GM12878 (cell line): Measurements from ENCODE around the gene CASQ1.

Experiments
- CTCF ChIP-seq, 3 experiments: IDR thresholded peaks in 2 of 3; conservative IDR thresholded peaks in 1 of 3; 2 replicates each; pipeline ENCODE4 v1.5.1; 2011; ENCODE audit warnings: low read depth in 3 of 3, low read length in 3 of 3, mild to moderate bottlenecking in 3 of 3, control low read depth in 2 of 3, moderate library complexity in 2 of 3, inconsistent platforms in 1 of 3, mixed read lengths in 1 of 3; ENCODE audit not compliant: control insufficient read depth in 2 of 3, insufficient read depth in 1 of 3; ENCODE audit errors: extremely low read depth in 1 of 3
- SPI1 ChIP-seq: IDR thresholded peaks from 2 replicates; pipeline ENCODE4 v1.6.1; 2011; ENCODE audit warnings: low read depth, mild to moderate bottlenecking, low read length, moderate library complexity, borderline replicate concordance; ENCODE audit not compliant: insufficient read depth
- TCF3 ChIP-seq: IDR thresholded peaks from 2 replicates; pipeline ENCODE4 v1.6.1; 2012; ENCODE audit warnings: low read depth, mild to moderate bottlenecking, low read length, borderline replicate concordance; ENCODE audit not compliant: insufficient read depth

DNA sequence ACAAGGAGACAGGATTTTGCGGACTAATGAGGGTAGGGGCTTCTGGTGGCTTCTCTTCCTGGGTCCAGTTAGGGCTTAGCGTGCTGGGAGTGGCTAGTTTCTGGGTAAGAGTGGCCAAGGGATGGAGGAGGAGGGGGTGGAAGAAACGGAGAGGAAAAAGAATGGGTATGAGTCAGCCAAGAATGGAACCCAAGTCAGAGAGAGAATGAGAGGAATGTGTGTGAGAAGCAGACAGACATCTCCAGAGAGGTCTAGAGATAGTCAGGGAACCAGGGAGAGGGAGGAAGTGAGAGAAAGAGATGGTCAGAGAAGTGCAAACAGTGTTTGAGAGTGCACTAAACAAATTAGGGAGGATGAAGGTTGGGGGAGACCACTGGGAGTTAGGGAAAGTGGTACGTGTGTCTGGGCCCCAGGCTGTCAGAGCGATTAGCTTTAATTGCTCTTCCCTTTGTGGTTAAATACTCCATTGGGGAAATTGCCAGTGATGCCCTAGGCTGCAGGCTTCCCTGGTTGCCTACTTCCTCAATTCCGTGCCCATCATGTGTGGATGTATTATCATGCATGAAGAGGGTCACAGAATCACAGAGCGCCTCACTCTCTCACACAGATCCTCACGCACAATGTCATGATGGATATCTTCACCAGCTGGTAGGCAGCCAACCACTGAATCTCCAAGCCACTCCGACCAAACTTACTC, 16.2 kb downstream of the CASQ1 start:
- TF ChIP-seq TCF3 = no peak
- peak; percentile 80 for TF ChIP-seq SPI1
- TF ChIP-seq CTCF (IDR thresholded peaks at IDR 0.05 in 2 of 3, conservative IDR thresholded peaks at IDR 0.05 in 1 of 3; ENCODE audit: control insufficient read depth in 2 of 3, extremely low read depth in 1 of 3, insufficient read depth in 1 of 3, low read depth in 3 of 3, low read length in 3 of 3) = no peak
